HPDE6-E6E7 (cell line): ENCODE data around the gene DPYSL4.

ENCODE experiments used
- DNase-seq: peaks from one replicate; pipeline ENCODE4 v3.0.0; 2011; ENCODE audit warnings: missing footprints; ENCODE audit errors: extremely low spot score

DPYSL4 gene

GRCh38 chr10:132186488-132187429 is at the start of gene DPYSL4:
Gene DPYSL4 (plus strand): TSS chr10:132186948. CDS start chr10:132187064, 116 bp downstream.
- DNase-seq: no peak

- no peak for DNase-seq
These were observed 49.4 kb upstream of the DPYSL4 start for GRCh38 chr10:132137111-132138072.

- no peak for DNase-seq
These were observed 48.6 kb upstream of the DPYSL4 start for GRCh38 chr10:132138133-132138532.

GRCh38 chr10:132138596-132138995 is 48.2 kb upstream of the DPYSL4 start:
- no peak for DNase-seq

GRCh38 chr10:132139526-132139925 is 47.2 kb upstream of the DPYSL4 start:
- DNase-seq: no peak

GRCh38 chr10:132140167-132140925 is 46.4 kb upstream of the DPYSL4 start:
- DNase-seq: no peak

GRCh38 chr10:132141076-132141475 is 45.7 kb upstream of the DPYSL4 start:
- no peak for DNase-seq

- DNase-seq: no peak
These were observed 45.0 kb upstream of the DPYSL4 start for GRCh38 chr10:132141526-132142395.

- no peak for DNase-seq
These were observed 44.2 kb upstream of the DPYSL4 start for GRCh38 chr10:132142396-132143161.

- no peak for DNase-seq
These were observed 43.6 kb upstream of the DPYSL4 start for GRCh38 chr10:132143162-132143561.

- no peak for DNase-seq
These were observed 42.7 kb upstream of the DPYSL4 start for GRCh38 chr10:132144086-132144485.

- DNase-seq: no peak
These were observed 41.7 kb upstream of the DPYSL4 start for GRCh38 chr10:132145002-132145401.

GRCh38 chr10:132145521-132146185 is 41.1 kb upstream of the DPYSL4 start:
- no peak for DNase-seq

GRCh38 chr10:132146271-132146671 is 40.5 kb upstream of the DPYSL4 start:
- DNase-seq: no peak

- no peak for DNase-seq
These were observed 39.5 kb upstream of the DPYSL4 start for GRCh38 chr10:132146941-132147915.

- DNase-seq: no peak
These were observed 38.2 kb upstream of the DPYSL4 start for GRCh38 chr10:132148261-132149251.

GRCh38 chr10:132149271-132149670 is 37.5 kb upstream of the DPYSL4 start:
- DNase-seq: no peak
